Loucy (cell line): ENCODE results near the gene GPHN.

Source experiments
- EZH2phosphoT487 ChIP-seq: fragments of 200-600 bp; IDR thresholded peaks from 2 replicates; pipeline ENCODE4 v1.6.1; 2018; ENCODE audit warnings: antibody characterized with exemption, mild to moderate bottlenecking, moderate library complexity, borderline replicate concordance
- TF ChIP-seq, protein P1 (sequence below): fragments of 200-600 bp; sonication (generic); conservative IDR thresholded peaks from 2 replicates; pipeline ENCODE4 v1.5.1; 2014; ENCODE audit warnings: mild to moderate bottlenecking, antibody characterized with exemption, low read length

DNA sequence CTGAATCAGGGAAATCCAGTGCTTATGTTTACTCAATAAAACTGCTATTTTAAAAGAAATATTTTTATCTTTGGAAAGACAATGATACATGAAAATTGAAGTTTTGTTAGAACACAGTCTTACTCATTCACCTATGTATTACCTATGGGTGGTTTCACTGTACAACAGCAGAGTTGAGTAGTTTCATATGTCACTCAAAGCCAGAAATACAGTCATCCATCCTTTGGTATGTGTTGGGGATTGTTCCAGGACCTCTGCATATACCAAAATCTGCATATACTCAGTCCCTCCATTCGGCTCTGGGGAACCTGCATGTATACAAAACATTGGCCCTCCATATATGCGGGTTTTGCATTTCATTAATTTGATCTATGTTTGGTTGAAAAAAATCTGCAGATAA lies 190.6 kb downstream of the GPHN start:
- TF ChIP-seq, protein P1, sequence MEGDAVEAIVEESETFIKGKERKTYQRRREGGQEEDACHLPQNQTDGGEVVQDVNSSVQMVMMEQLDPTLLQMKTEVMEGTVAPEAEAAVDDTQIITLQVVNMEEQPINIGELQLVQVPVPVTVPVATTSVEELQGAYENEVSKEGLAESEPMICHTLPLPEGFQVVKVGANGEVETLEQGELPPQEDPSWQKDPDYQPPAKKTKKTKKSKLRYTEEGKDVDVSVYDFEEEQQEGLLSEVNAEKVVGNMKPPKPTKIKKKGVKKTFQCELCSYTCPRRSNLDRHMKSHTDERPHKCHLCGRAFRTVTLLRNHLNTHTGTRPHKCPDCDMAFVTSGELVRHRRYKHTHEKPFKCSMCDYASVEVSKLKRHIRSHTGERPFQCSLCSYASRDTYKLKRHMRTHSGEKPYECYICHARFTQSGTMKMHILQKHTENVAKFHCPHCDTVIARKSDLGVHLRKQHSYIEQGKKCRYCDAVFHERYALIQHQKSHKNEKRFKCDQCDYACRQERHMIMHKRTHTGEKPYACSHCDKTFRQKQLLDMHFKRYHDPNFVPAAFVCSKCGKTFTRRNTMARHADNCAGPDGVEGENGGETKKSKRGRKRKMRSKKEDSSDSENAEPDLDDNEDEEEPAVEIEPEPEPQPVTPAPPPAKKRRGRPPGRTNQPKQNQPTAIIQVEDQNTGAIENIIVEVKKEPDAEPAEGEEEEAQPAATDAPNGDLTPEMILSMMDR, result no peak
- TF ChIP-seq EZH2phosphoT487, result no peak
